K562 (cell line): ENCODE data around the gene USP28. TPM values are rescaled to one million over a fixed set of nuclear protein-coding genes. Genes with fewer than 3 reads are reported as not detected.

Experiments
- BCLAF1 ChIP-seq, 2 experiments: fragments of 450-650 bp in 1 of 2; IDR thresholded peaks; 2 replicates each; pipeline ENCODE4 v1.6.1; 2011 to 2017; ENCODE audit warnings: low read depth in 2 of 2, antibody characterized with exemption in 1 of 2, borderline replicate concordance in 1 of 2, low read length in 1 of 2, mild to moderate bottlenecking in 1 of 2, mixed read lengths in 1 of 2; ENCODE audit not compliant: control insufficient read depth in 1 of 2
- BDP1 ChIP-seq: IDR thresholded peaks from 3 replicates; pipeline ENCODE4 v1.6.1; 2011; ENCODE audit not compliant: insufficient read length, insufficient read depth
- CREB3 ChIP-seq: fragments of 450-650 bp; conservative IDR thresholded peaks from 2 replicates; pipeline ENCODE4 v1.6.1; 2016; ENCODE audit warnings: missing genetic modification characterization, low read depth, mild to moderate bottlenecking, missing compliant biosample characterization, moderate library complexity
- DEAF1 ChIP-seq: fragments of 450-650 bp; formaldehyde crosslinking; IDR thresholded peaks from 2 replicates; pipeline ENCODE4 v1.4.0; 2020; ENCODE audit warnings: mild to moderate bottlenecking, moderate library complexity
- GABPB2 ChIP-seq: fragments of 250-450 bp; sonication (Bioruptor Pico); conservative IDR thresholded peaks from 2 replicates; pipeline ENCODE4 v1.5.1; 2021; ENCODE audit warnings: mild to moderate bottlenecking
- HDGF ChIP-seq: fragments of 450-650 bp; IDR thresholded peaks from 2 replicates; pipeline ENCODE4 v1.6.1; 2016
- HNRNPLL ChIP-seq: fragments of 200-400 bp; formaldehyde crosslinking; IDR thresholded peaks from 2 replicates; pipeline ENCODE4 v1.6.1; 2017; ENCODE audit warnings: low read length, low read depth, mild to moderate bottlenecking; ENCODE audit not compliant: poor library complexity, severe bottlenecking
- MYNN ChIP-seq, 2 experiments: sonication (generic); formaldehyde crosslinking in 1 of 2; IDR thresholded peaks; 2 replicates each; pipeline versions ENCODE4 v1.5.0 to v1.6.1; 2016 to 2020; ENCODE audit warnings: antibody characterized with exemption in 1 of 2, missing genetic modification reagents in 1 of 2
- NKRF ChIP-seq: fragments of 450-650 bp; IDR thresholded peaks from 2 replicates; pipeline ENCODE4 v1.6.1; 2016; ENCODE audit warnings: borderline replicate concordance
- POU5F1 ChIP-seq: fragments of 150-350 bp; IDR thresholded peaks from 2 replicates; pipeline ENCODE4 v1.6.1; 2014; ENCODE audit warnings: borderline replicate concordance, low read length, low read depth, mild to moderate bottlenecking; ENCODE audit not compliant: partially characterized antibody
- RBFOX2 ChIP-seq: fragments of 200-400 bp; formaldehyde crosslinking; IDR thresholded peaks from 2 replicates; pipeline ENCODE4 v1.6.1; 2017; ENCODE audit warnings: low read depth, mild to moderate bottlenecking, low read length, moderate library complexity
- SIN3B ChIP-seq: fragments of 450-650 bp; IDR thresholded peaks from 2 replicates; pipeline ENCODE4 v1.6.1; 2017; ENCODE audit warnings: low read depth, mild to moderate bottlenecking, moderate library complexity
- ZBTB12 ChIP-seq: fragments of 250-450 bp; sonication (Bioruptor Pico); IDR thresholded peaks from 2 replicates; pipeline ENCODE4 v1.4.0; 2020
- ZNF507 ChIP-seq: conservative IDR thresholded peaks from 2 replicates; pipeline ENCODE4 v1.6.1; 2017; ENCODE audit warnings: missing genetic modification characterization, missing compliant biosample characterization
- ZNF586 ChIP-seq: fragments of 450-650 bp; formaldehyde crosslinking; conservative IDR thresholded peaks from 2 replicates; pipeline ENCODE4 v1.4.0; 2020; ENCODE audit warnings: mild to moderate bottlenecking, moderate library complexity
- ZNF79 ChIP-seq: fragments of 250-450 bp; sonication (Bioruptor Pico); IDR thresholded peaks from 2 replicates; pipeline ENCODE4 v1.4.0; 2020; ENCODE audit warnings: low read depth, mild to moderate bottlenecking, moderate library complexity
- polyA plus RNA-seq, 8 experiments: library from polyadenylated mRNA; depleted of rRNA in 4 of 8; stranded (reverse) in 5 of 8; unstranded in 3 of 8; fragments of >200 nt; fragmentation: Nextera tagmentation in 2 of 8; fragmentation: Illumina TruSeq in 1 of 8; extraction: Ambion mirVana in 2 of 8; extraction: Trizol in 1 of 8; gene quantifications; 2 replicates each; pipeline versions ENCODE4 v1.2.1 to v1.2.3, GENCODE V29; 2011 to 2014; ENCODE audit warnings: inconsistent platforms in 1 of 8, missing spikeins in 1 of 8
- total RNA-seq, 7 experiments: library from RNA; depleted of rRNA in 6 of 7; stranded (reverse); fragments of >200 nt in 6 of 7; fragmentation: Illumina TruSeq in 2 of 7; extraction: Trizol in 2 of 7; gene quantifications; 2 replicates each; pipeline versions ENCODE4 v1.2.1 to v1.2.3, GENCODE V29; 2011 to 2021; ENCODE audit warnings: low replicate concordance in 1 of 7

USP28 gene
- total and polyA plus RNA-seq, 9 of the 15 experiments (the other 6 are each of a cell fraction or from before 2014, with no cell fraction given) = 3.7 to 42.7 (median 20.3) TPM

GRCh38 chr11:113875234-113876073, at the start of gene USP28 (continued):
- no peak for TF ChIP-seq ZNF79 (CRISPR knock-in tag)
- TF ChIP-seq BCLAF1 (IDR thresholded peaks at IDR 0.05; ENCODE audit: borderline replicate concordance in 1 of 2, control insufficient read depth in 1 of 2, low read depth in 2 of 2, low read length in 1 of 2) = no peak
- no peak for TF ChIP-seq DEAF1
- TF ChIP-seq GABPB2 (CRISPR knock-in tag) = 0 out of 2 replicates have a peak, but pooled peaks have one; percentile 27
- no peak for TF ChIP-seq ZNF586
- TF ChIP-seq HDGF = no peak
- no peak for TF ChIP-seq ZNF507 (tag)
- TF ChIP-seq CREB3 (tag) = 0 out of 2 replicates have a peak, but pooled peaks have one; percentile 48
- TF ChIP-seq HNRNPLL = no peak
- TF ChIP-seq SIN3B = peak; percentile 37; the same call in 1 of the 2 replicates
- TF ChIP-seq POU5F1 = no peak
- TF ChIP-seq NKRF = peak; percentile 49; the same call in 1 of the 2 replicates
- TF ChIP-seq RBFOX2 = peak; percentile 96
- no peak for TF ChIP-seq MYNN (IDR thresholded peaks at IDR 0.05)
- TF ChIP-seq MYNN (CRISPR knock-in tag; IDR thresholded peaks at IDR 0.05) = no peak
- no peak for TF ChIP-seq ZBTB12 (CRISPR knock-in tag)
- TF ChIP-seq BDP1 = no peak
